DOHH2 (cell line): ENCODE measurements around the gene PRKN.

Source experiments
- CTCF ChIP-seq: fragments of 200-600 bp; sonication (generic); IDR thresholded peaks from one replicate; pipeline ENCODE4 v1.5.1; 2014; ENCODE audit warnings: antibody characterized with exemption, mild to moderate bottlenecking, low read depth, low read length; ENCODE audit not compliant: poor library complexity, severe bottlenecking
- EZH2phosphoT487 ChIP-seq: fragments of 200-600 bp; sonication (generic); IDR thresholded peaks from 2 replicates; pipeline ENCODE4 v1.6.1; 2017; ENCODE audit warnings: borderline replicate concordance, mild to moderate bottlenecking, antibody characterized with exemption, low read length, moderate library complexity, mixed read lengths

- TF ChIP-seq CTCF (no peak), EZH2phosphoT487 (no peak)
Observed at GRCh38 chr6:161850562-161850961, 877.0 kb downstream of the PRKN start.
